Ovary (tissue), 3 donors: Measurements from ENCODE around the gene MFSD6L.

Experiments used
- EP300 ChIP-seq: sonication (generic); formaldehyde crosslinking; IDR thresholded peaks from one replicate; pipeline ENCODE4 v1.6.1; 2017; ENCODE audit warnings: antibody characterized with exemption
- POLR2A ChIP-seq: fragments of 450-650 bp; IDR thresholded peaks from one replicate; pipeline ENCODE4 v1.6.1; 2017; ENCODE audit warnings: antibody characterized with exemption, mild to moderate bottlenecking, moderate library complexity
- TF ChIP-seq, protein P1 (sequence below), 3 donors: fragments of 450-650 bp in 2 of 3; fragments of 200-600 bp in 1 of 3; IDR thresholded peaks; one replicate each; pipeline versions ENCODE4 v1.5.1 to v1.8.0; 2016 to 2022; ENCODE audit warnings: antibody characterized with exemption in 3 of 3, mild to moderate bottlenecking in 1 of 3
- donor health status: DM: no; HTN: no; CAD: no.

- no peak for TF ChIP-seq POLR2A
- TF ChIP-seq, protein P1, sequence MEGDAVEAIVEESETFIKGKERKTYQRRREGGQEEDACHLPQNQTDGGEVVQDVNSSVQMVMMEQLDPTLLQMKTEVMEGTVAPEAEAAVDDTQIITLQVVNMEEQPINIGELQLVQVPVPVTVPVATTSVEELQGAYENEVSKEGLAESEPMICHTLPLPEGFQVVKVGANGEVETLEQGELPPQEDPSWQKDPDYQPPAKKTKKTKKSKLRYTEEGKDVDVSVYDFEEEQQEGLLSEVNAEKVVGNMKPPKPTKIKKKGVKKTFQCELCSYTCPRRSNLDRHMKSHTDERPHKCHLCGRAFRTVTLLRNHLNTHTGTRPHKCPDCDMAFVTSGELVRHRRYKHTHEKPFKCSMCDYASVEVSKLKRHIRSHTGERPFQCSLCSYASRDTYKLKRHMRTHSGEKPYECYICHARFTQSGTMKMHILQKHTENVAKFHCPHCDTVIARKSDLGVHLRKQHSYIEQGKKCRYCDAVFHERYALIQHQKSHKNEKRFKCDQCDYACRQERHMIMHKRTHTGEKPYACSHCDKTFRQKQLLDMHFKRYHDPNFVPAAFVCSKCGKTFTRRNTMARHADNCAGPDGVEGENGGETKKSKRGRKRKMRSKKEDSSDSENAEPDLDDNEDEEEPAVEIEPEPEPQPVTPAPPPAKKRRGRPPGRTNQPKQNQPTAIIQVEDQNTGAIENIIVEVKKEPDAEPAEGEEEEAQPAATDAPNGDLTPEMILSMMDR (IDR thresholded peaks at IDR 0.05): no peak
- TF ChIP-seq EP300: no peak
Measured at GRCh38 chr17:8801135-8801840, 2.1 kb upstream of the MFSD6L start.
